GM08714 (cell line): Measurements from ENCODE around the gene BIRC3.
"Not testable (repeated sequence)": the region's sequence is repeated elsewhere in the genome, so short reads cannot be mapped to it uniquely, and the experiment has no call there.

ENCODE experiments used
- H3K4me3 ChIP-seq: fragments of 200-500 bp; sonication (Bioruptor generic); 2 replicates; pipeline ENCODE4 v1.5.1; 2014; ENCODE audit warnings: mild to moderate bottlenecking, low read length, inconsistent platforms
- ZNF274 ChIP-seq: IDR thresholded peaks from 2 replicates; pipeline ENCODE4 v1.6.1; 2012; ENCODE audit warnings: mild to moderate bottlenecking, low read depth, low read length

Gene BIRC3

GRCh38 chr11:102330231-102330630 is 12.9 kb downstream of the BIRC3 start:
- no peak overlapping the region for H3K4me3 ChIP-seq
- no peak for TF ChIP-seq ZNF274

- no peak overlapping the region for H3K4me3 ChIP-seq
- no peak for TF ChIP-seq ZNF274
Observed at GRCh38 chr11:102331341-102331740, 14.1 kb downstream of the BIRC3 start.

DNA sequence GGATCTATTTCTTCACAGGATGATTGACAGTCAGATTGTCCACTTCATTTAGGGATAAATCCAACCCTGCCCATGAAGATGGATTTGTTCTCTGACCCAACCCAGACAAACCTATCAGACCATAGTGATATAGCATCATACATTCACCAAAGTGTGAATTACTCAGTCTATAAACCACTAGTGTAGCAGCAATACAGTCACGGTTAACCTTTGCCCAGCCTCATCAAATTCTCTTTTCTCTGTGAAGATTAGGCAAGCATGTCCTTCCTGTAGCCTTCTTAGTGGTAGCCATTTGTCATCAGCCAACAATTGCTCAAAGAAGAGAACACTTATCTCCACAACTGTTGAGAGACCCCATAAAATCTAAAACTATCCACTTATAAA is 15.3 kb downstream of the BIRC3 start:
- H3K4me3 ChIP-seq: no peak overlapping the region
- no peak for TF ChIP-seq ZNF274

DNA sequence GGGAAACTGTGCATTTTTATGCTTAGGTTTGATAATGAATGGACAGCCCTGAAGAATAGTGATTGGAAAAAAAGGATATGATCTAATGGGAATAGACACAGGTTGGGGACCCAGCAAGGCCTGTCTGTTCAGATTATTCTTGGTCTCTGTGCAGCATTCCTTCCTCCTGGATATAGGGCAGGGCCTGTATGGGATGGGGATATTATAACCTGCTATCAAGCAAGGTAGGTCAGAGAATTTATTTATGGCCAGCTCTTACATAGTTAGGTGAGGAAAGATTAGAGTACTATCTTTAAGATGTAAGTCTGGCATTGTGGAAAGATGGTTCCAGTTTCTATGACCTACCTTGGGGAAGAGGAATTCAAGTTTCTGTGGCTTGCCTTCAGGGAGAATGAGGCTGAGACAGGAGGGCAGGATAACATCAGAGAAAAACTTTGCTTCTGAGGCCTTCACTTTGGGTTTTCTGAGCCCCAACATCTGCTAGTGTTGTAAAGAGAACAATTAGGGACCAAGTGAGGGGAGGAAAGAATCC is 21.3 kb downstream of the BIRC3 start:
- no peak overlapping the region for H3K4me3 ChIP-seq
- no peak for TF ChIP-seq ZNF274

DNA sequence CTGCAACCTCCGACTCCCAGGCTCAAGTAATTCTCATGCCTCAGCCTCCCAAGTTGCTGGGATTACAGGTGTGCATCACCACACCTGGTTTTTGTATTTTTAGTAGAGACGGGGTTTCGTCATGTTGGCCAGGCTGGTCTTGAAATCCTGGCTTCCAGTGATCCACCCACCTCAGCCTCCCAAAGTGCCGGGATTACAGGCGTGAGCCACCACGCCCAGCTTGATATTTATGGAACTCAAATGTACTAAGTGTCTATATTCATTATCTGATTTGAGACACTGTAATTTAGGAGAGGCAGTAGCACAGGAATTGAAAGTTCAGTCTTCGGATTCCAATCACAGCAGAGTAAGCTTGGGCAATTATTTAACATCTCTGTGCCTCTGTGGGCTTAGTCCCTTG is 24.0 kb downstream of the BIRC3 start:
- not testable (repeated sequence) for H3K4me3 ChIP-seq

GRCh38 chr11:102341844-102342318 is 24.6 kb downstream of the BIRC3 start:
- TF ChIP-seq ZNF274: no peak
- H3K4me3 ChIP-seq: no peak overlapping the region

DNA sequence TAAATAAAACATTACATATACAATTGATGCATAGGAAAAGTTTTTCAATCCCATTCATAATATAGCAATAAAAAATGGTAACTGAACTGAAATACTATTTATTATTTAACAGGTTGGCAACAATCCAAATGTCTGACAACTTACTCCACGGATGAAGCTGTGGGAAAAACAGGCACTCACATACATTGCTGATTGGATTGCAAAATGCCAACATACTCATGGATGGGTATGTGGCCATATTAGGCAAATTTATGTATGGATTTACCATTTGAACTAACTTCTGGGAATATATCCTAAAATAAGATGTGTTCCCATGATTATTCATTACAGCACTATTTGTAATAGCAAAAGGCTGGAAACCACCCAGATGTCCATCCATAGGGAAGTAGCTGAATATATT is 26.5 kb downstream of the BIRC3 start:
- TF ChIP-seq ZNF274: no peak
- no peak overlapping the region for H3K4me3 ChIP-seq

GRCh38 chr11:102345904-102346303 is 28.6 kb downstream of the BIRC3 start:
- H3K4me3 ChIP-seq: peak overlapping the region; percentile 84
- TF ChIP-seq ZNF274: no peak

DNA sequence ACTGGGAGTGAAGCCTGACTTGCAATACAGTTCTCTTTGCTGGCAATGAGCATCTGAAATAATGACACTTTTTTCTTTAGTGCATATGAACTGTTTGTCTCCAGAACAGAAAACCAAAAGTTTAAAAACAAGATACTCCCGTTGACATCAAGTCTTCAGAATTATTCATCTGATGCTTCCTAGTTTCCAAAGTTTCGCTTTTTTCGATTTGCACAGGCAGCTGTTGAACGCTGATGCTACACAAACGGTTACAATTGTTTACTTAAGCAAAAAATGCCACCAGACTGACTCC is 29.1 kb downstream of the BIRC3 start:
- H3K4me3 ChIP-seq: peak overlapping the region; percentile 84
- TF ChIP-seq ZNF274: no peak

DNA sequence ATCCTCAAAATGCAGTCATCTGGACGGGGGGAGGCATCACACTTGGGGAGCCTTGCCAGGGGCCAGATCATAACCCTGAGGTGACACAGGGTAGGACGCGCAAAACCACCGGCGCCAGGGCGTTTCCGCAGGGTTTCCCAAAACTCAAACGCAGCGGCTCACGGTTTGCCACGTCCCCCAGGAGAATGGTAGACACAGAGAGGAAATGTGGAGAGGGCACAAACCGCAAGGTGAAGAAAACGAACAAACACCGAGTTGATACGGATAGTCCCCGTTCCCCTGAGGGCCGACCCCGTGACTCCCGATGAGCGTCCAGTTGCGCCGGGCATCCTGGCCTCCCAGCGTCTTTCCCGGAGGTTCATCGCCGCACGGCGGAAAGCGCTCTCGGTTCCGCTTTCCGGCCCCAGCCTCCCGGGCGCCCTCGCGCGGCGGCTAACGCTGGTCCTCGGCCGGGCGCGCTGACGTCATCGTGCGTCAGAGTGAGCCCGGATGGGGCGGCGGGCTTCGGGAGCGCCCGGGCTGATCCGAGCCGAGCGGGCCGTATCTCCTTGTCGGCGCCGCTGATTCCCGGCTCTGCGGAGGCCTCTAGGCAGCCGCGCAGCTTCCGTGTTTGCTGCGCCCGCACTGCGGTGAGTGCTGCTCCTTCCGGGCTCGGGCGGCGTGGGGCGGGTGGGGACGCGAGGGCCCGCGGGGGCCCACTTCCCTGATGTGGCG is 29.6 kb downstream of the BIRC3 start, which contains the start of gene BIRC2:
TSS of gene BIRC2 (plus strand) at position 467 of the 714 bp plus-strand sequence. CDS start 2,641 bp downstream, outside the sequence.
- peak within 1 kb of the TSS; percentile 84 for H3K4me3 ChIP-seq
- TF ChIP-seq ZNF274: no peak

DNA sequence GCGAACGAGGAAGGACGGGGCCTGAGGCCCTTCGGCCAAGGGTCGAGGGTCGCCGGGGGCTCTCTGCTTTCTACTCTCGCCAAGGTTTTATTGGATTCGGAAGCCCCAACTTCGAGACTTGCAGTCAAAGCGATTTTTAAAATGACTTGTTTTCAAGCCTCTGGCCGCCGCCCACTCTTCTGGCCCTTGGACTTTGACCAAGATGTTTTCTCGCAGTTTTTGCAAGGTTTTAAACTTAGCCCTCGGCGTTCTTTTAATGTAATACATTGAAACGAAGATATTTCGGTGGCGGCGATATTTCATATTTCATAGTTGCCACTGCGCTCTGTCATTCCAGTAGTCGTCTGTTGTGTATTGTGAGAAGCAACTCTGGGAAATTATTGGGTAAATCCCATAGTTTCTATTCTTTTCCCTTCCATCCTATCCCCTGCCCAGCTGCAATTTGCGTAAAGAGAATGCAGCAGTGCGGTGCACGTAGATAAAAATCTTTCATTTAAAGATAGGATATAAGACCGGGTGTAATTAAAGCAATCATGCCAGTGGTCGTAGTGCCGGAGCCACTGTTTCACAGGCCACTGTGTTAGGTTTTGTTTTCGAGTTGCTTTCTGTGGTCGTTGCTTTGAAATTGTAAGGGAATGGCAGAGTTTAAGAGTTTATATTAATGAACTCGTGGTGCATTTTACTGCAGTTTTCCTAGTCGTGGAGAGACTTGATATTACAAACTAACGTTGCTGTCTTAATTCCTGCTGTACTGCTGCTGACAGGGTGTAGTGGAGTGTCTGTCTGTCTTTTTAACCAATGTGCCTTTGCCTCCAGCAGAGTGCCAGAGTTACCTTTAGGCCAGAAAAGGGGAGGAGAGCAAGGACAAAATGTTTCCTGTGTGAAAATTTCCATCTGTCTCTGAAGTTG is 30.4 kb downstream of the BIRC3 start:
- no peak for TF ChIP-seq ZNF274

DNA sequence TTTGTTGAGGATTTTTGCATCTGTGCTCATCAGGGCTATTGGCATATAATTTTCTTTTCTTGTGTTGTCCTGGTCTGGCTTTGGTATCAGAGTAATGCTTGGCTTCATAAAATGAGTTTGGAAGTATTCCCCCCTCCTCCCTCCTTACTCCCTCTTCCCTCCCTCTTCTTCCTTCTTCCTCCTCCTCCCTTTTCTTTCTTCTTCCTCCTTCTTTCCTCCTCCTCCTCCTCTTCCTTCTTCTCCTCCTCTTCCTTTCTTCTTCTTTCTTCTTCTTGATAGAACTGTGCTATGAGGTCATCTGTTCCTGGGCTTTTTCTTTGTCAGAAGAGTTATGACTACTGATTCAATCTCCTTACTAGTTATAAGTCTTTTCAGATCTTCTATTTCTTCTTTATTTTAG is 39.8 kb downstream of the BIRC3 start:
- no peak overlapping the region for H3K4me3 ChIP-seq
- TF ChIP-seq ZNF274: no peak

More for the DNA sequence above, 30.4 kb downstream of the BIRC3 start:
- H3K4me3 ChIP-seq: peak overlapping the region; percentile 84

- no peak for TF ChIP-seq ZNF274
- H3K4me3 ChIP-seq: no peak overlapping the region
Observed at GRCh38 chr11:102359372-102359771, 42.1 kb downstream of the BIRC3 start.

DNA sequence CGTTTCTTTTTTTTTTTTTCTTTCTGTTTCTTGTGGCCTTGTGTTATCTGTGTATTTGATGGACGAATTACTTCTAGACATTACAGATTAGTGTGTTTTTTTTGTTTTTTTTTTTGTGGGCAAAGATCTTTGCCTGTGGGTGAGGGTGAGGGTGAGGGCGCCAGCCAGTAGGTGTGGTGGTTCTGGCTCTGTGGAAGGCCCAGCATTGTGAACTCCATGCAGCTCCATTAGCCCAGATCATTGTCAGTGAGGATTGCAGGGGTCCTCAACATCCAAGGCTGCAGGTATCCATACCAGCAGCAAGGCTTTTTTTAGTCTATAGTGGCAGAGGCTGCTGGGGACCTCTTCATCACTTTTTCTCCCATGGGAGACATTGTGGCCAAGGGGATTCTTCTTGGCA is 43.4 kb downstream of the BIRC3 start:
- H3K4me3 ChIP-seq: no peak overlapping the region
- TF ChIP-seq ZNF274: no peak

DNA sequence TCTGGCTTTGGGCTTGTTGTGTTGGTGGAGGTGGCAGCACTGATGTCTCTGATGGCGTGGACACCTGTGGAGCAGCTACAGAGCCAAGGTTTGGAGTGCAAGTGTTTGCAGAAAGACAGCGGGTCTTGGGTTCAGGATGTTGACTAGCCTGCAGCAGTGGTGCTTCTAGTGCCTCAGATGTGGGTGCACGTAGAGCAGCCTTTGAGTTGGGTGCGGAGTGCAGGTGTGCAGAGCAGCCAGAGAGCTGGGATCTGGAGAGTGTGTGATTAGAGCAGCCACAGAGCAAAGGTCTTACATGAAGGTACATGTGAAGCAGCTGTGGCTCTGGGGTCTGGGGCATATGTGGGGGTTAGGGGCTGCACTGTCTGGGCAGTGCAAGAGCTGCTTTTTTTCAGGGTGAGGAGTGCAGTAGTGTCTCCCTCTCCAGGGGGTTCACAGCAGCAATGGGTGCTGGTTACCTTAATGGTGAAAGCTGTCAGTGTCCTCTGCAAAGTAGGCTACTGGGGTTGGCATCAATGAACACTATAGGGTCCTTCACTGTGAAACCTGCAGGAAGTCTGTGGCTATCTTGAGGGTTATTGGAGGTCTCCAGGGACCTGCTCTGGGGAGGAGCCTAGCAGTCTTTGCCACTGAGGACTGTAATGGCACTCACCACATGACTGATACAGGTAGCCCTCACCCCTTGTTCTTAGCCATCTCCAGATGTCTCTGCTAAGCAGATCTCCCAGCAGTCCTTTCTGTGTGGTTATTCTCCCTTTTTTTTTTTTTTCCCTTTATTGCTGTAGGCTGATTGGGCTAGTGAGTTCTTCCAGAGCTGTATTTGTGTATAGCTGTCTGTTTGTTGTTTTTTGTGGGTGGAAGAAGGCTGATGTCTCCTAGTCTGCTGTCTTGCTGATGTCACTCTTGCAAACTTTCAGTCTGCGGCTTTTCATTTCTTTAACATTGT is 44.1 kb downstream of the BIRC3 start:
- no peak overlapping the region for H3K4me3 ChIP-seq
- no peak for TF ChIP-seq ZNF274
